Measurements from ENCODE around the gene ARHGAP25.
A peak's percentile ranks its signal among the peaks of the same experiment; 100 is the strongest.

Gene ARHGAP25, protein sequence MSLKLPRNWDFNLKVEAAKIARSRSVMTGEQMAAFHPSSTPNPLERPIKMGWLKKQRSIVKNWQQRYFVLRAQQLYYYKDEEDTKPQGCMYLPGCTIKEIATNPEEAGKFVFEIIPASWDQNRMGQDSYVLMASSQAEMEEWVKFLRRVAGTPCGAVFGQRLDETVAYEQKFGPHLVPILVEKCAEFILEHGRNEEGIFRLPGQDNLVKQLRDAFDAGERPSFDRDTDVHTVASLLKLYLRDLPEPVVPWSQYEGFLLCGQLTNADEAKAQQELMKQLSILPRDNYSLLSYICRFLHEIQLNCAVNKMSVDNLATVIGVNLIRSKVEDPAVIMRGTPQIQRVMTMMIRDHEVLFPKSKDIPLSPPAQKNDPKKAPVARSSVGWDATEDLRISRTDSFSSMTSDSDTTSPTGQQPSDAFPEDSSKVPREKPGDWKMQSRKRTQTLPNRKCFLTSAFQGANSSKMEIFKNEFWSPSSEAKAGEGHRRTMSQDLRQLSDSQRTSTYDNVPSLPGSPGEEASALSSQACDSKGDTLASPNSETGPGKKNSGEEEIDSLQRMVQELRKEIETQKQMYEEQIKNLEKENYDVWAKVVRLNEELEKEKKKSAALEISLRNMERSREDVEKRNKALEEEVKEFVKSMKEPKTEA

DNA sequence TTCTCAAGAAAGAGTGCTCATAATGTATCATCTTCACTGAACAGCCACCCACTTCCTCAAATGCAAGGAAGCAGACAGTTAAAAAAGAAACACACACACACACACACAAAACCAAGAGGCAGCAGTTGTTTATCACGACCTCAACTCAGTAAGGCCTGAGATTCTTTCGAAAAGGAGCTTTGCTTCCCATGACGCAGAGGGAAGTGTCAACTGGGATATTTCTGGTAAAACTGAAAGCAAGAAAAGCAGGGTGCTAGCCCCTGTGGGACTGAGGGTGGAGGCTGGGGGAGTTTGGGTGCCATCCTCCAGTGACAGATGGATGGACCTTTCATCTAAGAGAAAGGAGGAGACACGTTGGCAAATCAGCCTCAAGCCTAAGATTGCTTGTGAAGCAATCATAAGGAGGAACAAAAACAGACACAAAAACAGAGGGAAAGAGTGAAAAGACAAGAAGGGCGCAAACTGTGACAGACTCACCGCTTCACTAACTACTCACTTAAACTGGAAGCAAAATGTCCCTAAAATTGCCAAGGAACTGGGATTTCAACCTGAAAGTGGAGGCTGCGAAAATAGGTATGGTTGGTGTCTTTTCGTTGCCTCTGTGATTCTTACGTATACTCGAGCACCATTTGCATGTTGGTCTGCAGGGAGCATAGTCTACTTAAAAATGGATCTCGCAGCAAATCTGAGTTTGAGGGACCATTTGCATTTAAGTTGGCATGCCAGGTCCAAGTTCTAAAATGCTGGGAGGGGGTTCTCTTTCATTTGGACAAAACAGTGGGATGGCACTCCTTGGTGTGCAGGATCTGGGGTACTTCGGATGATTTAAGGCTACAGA, at the start of gene ARHGAP25:
Gene ARHGAP25 (plus strand): TSS at position 124 of the 838 bp plus-strand sequence. CDS start 389 bp downstream, at position 513.
- peak; percentile 74 for DNase-seq (ENCODE audit: low spot score)
- Mint-ChIP-seq H3K4me3 (no peak within 1 kb of the TSS), H3K27me3 (ENCODE audit: low read depth) (no peaks in the 10 kb centered on the region), H3K36me3 (ENCODE audit: low read depth) (peaks cover 26% of the 10 kb centered on the region), H3K27ac (no peak within 1 kb of the TSS), H3K9me3 (no peaks in the 10 kb centered on the region), H3K4me1 (ENCODE audit: low read depth) (peaks cover 36% of the 10 kb centered on the region)

DNA sequence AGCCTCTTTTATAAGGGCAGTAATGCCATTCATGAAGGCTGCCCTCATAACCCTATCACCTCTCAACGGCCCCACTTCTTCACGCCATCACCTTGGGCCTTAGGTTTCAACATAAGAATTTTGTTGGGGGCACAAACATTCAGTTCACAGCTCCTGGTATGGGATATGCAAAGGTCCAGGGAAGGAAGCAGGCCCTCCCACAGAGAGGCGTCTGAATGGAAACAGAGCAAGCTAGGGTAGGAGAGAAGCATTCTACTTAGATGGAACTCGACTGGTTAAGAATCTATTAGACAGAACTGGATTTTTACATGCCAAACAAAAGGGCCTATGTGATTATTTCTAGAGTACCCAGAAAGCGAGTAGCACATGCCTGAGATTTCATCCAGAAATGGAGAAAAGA, 48.4 kb upstream of the ARHGAP25 start:
- peaks cover 18% of the 10 kb centered on the region for H3K4me1 Mint-ChIP-seq (ENCODE audit: low read depth)
- no peak for DNase-seq (ENCODE audit: low spot score)
- H3K36me3 Mint-ChIP-seq (ENCODE audit: low read depth) = no peaks in the 10 kb centered on the region

GRCh38 chr2:68687018-68687417, 47.6 kb upstream of the ARHGAP25 start:
- H3K4me3 Mint-ChIP-seq = no peak overlapping the region
- H3K27ac Mint-ChIP-seq = no peak overlapping the region
- DNase-seq (ENCODE audit: low spot score) = no peak
- H3K36me3 Mint-ChIP-seq (ENCODE audit: low read depth) = no peaks in the 10 kb centered on the region
- H3K27me3 Mint-ChIP-seq (ENCODE audit: low read depth) = peaks cover 16% of the 10 kb centered on the region
- peaks cover 18% of the 10 kb centered on the region for H3K4me1 Mint-ChIP-seq (ENCODE audit: low read depth)
- no peaks in the 10 kb centered on the region for H3K9me3 Mint-ChIP-seq

More for the DNA sequence above, 48.4 kb upstream of the ARHGAP25 start:
- peaks cover 22% of the 10 kb centered on the region for H3K27me3 Mint-ChIP-seq (ENCODE audit: low read depth)
- no peak overlapping the region for H3K4me3 Mint-ChIP-seq
- no peaks in the 10 kb centered on the region for H3K9me3 Mint-ChIP-seq
- H3K27ac Mint-ChIP-seq = no peak overlapping the region

GRCh38 chr2:68689553-68690537, 44.8 kb upstream of the ARHGAP25 start:
- DNase-seq (ENCODE audit: low spot score) = peak; percentile 42
- peak overlapping the region; percentile 60 for H3K27ac Mint-ChIP-seq

DNA sequence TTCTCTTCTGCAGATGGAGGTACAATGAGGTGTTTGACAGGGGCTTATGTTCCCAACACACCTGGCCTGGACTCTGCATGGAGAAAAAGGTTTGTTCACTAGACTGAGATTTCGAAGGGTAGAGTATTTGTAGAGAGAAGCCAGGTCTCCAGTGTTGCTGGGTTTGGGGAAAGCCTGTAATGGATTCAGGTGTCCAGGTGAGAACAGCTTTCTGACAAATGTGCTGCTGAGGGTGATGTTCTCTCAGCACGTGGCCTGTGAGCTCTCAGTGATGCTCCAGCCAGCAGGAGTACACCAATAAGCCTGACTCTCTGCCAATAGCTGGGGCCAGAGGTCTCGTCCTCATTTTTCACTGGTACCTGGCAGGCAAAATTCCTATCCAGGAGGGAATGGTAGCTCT, 43.8 kb upstream of the ARHGAP25 start:
- H3K27me3 Mint-ChIP-seq (ENCODE audit: low read depth) = peaks cover 20% of the 10 kb centered on the region

More at GRCh38 chr2:68689553-68690537, 44.8 kb upstream of the ARHGAP25 start:
- peak overlapping the region; percentile 39 for H3K4me3 Mint-ChIP-seq
- no peaks in the 10 kb centered on the region for H3K36me3 Mint-ChIP-seq (ENCODE audit: low read depth)
- H3K4me1 Mint-ChIP-seq (ENCODE audit: low read depth) = peaks cover 18% of the 10 kb centered on the region
- no peaks in the 10 kb centered on the region for H3K9me3 Mint-ChIP-seq
- peaks cover 17% of the 10 kb centered on the region for H3K27me3 Mint-ChIP-seq (ENCODE audit: low read depth)

DNA sequence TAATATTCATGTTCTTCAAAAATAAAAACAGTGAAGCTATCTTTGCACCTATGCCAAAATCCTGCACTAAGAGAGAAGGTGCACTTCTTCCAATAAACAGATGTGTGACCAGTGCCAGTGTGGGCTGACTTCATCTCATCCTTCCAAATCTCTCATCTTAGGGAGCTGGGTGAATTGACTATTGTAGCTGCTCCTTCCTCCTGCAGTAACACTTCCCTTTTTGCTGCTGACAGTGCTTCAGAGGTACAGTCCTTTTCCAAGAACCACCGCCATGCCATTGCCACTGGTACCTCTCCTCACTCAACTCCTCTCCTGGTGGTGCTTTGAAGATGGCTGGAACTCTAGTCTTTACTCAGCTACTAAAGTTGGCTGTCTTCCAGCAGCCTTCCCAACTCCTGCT, 42.1 kb upstream of the ARHGAP25 start:
- H3K27ac Mint-ChIP-seq = peak overlapping the region; percentile 26
- no peak overlapping the region for H3K4me3 Mint-ChIP-seq
- H3K9me3 Mint-ChIP-seq = peaks cover 3% of the 10 kb centered on the region
- H3K36me3 Mint-ChIP-seq (ENCODE audit: low read depth) = no peaks in the 10 kb centered on the region
- H3K4me1 Mint-ChIP-seq (ENCODE audit: low read depth) = peaks cover 20% of the 10 kb centered on the region
- DNase-seq (ENCODE audit: low spot score) = no peak
- peaks cover 17% of the 10 kb centered on the region for H3K27me3 Mint-ChIP-seq (ENCODE audit: low read depth)

More for the DNA sequence above, 43.8 kb upstream of the ARHGAP25 start:
- H3K9me3 Mint-ChIP-seq = no peaks in the 10 kb centered on the region
- no peak overlapping the region for H3K27ac Mint-ChIP-seq
- no peaks in the 10 kb centered on the region for H3K36me3 Mint-ChIP-seq (ENCODE audit: low read depth)
- peaks cover 20% of the 10 kb centered on the region for H3K4me1 Mint-ChIP-seq (ENCODE audit: low read depth)
- no peak overlapping the region for H3K4me3 Mint-ChIP-seq
- DNase-seq (ENCODE audit: low spot score) = no peak

DNA sequence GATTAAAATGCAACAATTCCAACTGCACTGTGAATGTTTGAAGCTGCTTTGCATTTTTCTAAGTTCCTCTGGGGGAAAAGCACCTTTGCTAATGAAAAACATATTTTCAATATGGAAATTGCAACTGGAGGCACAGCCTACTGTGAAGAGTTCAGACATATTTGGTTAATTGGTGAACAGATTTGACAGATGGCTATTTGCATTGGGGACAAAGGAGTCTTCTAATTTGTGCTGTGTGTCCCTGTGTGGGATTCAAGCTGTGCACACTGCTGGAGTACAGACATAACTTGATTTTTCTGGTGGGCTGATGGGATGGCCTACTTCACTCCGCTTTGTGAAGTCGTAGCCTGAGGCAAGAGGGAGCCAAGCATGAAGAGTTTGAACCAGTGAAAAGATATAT, 40.7 kb upstream of the ARHGAP25 start:
- Mint-ChIP-seq H3K9me3 (peaks cover 3% of the 10 kb centered on the region), H3K4me3 (no peak overlapping the region), H3K36me3 (ENCODE audit: low read depth) (no peaks in the 10 kb centered on the region), H3K27ac (no peak overlapping the region), H3K4me1 (ENCODE audit: low read depth) (peaks cover 18% of the 10 kb centered on the region), H3K27me3 (ENCODE audit: low read depth) (peaks cover 19% of the 10 kb centered on the region)
- DNase-seq (ENCODE audit: low spot score) = no peak

GRCh38 chr2:68695971-68696370, 38.6 kb upstream of the ARHGAP25 start:
- peaks cover 2% of the 10 kb centered on the region for H3K36me3 Mint-ChIP-seq (ENCODE audit: low read depth)
- H3K27ac Mint-ChIP-seq = no peak overlapping the region
- peaks cover 26% of the 10 kb centered on the region for H3K27me3 Mint-ChIP-seq (ENCODE audit: low read depth)
- no peak overlapping the region for H3K4me3 Mint-ChIP-seq
- peaks cover 5% of the 10 kb centered on the region for H3K4me1 Mint-ChIP-seq (ENCODE audit: low read depth)
- peaks cover 11% of the 10 kb centered on the region for H3K9me3 Mint-ChIP-seq
- DNase-seq (ENCODE audit: low spot score) = no peak

- peaks cover 5% of the 10 kb centered on the region for H3K4me1 Mint-ChIP-seq (ENCODE audit: low read depth)
- no peak for DNase-seq (ENCODE audit: low spot score)
- H3K36me3 Mint-ChIP-seq (ENCODE audit: low read depth) = peaks cover 2% of the 10 kb centered on the region
- no peak overlapping the region for H3K27ac Mint-ChIP-seq
- H3K9me3 Mint-ChIP-seq = peaks cover 11% of the 10 kb centered on the region
- no peak overlapping the region for H3K4me3 Mint-ChIP-seq
- H3K27me3 Mint-ChIP-seq (ENCODE audit: low read depth) = peaks cover 26% of the 10 kb centered on the region
These were observed 38.1 kb upstream of the ARHGAP25 start for GRCh38 chr2:68696554-68696953.

DNA sequence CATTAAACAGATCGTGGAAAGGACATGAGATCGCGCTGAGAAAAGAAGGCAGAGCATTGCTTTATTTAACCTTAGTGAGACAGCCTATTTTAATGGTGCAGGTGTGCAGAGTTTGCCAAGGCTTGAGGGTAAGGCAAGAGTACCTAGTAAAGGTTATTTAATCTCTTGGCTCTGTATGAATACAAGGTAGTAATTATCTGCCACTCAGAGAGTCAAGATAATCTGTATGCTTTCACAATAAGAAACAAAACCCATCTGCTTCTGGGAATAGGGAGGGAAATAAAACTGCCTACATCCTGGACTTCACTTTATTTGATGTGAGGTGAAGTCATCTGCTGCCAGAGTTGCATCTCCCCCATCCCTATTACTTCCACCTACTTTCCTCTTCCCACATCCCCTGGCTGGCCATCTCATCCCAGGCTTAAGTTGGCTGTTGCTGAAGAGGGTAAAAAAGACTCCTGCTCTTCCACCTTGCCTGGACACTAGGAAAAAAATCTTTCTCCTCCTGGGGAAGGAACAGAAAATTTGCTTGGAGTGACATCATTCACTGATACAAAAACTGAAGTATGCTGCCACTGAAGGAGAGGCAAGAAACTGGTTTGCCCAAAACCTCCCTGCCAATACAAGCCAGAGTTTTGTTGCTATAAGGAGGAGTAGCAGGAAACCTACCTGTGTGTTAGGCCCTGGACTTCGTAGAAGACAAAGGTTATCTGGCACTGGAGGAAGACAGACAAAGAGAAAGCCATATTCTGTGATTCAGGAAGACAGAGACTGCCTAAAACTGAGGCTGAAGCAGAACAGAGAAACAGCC, 35.8 kb upstream of the ARHGAP25 start:
- H3K36me3 Mint-ChIP-seq (ENCODE audit: low read depth) = peaks cover 4% of the 10 kb centered on the region
- no peak overlapping the region for H3K27ac Mint-ChIP-seq
- peaks cover 13% of the 10 kb centered on the region for H3K4me1 Mint-ChIP-seq (ENCODE audit: low read depth)
- DNase-seq (ENCODE audit: low spot score) = no peak
- peaks cover 11% of the 10 kb centered on the region for H3K9me3 Mint-ChIP-seq
- H3K27me3 Mint-ChIP-seq (ENCODE audit: low read depth) = peaks cover 33% of the 10 kb centered on the region
- H3K4me3 Mint-ChIP-seq = no peak overlapping the region

GRCh38 chr2:68700560-68700959, 34.1 kb upstream of the ARHGAP25 start:
- Mint-ChIP-seq H3K27ac (no peak overlapping the region), H3K4me1 (ENCODE audit: low read depth) (peaks cover 13% of the 10 kb centered on the region), H3K27me3 (ENCODE audit: low read depth) (peaks cover 31% of the 10 kb centered on the region), H3K4me3 (no peak overlapping the region), H3K9me3 (peaks cover 11% of the 10 kb centered on the region), H3K36me3 (ENCODE audit: low read depth) (peaks cover 4% of the 10 kb centered on the region)
- no peak for DNase-seq (ENCODE audit: low spot score)

- Mint-ChIP-seq H3K9me3 (no peaks in the 10 kb centered on the region), H3K36me3 (ENCODE audit: low read depth) (peaks cover 2% of the 10 kb centered on the region), H3K27me3 (ENCODE audit: low read depth) (peaks cover 32% of the 10 kb centered on the region), H3K27ac (no peak overlapping the region), H3K4me3 (no peak overlapping the region), H3K4me1 (ENCODE audit: low read depth) (peaks cover 24% of the 10 kb centered on the region)
- no peak for DNase-seq (ENCODE audit: low spot score)
These were observed 28.0 kb upstream of the ARHGAP25 start for GRCh38 chr2:68706637-68707036.

Data from T-helper 2 cell treated with Interferon-gamma antibody and Interleukin-4, amounts not matched to agents 5 μg/mL and 100 μg/mL, for 36 hours (primary cell).